ENCODE results near the gene FBXO4.
"Not testable (repeated sequence)": the region's sequence is repeated elsewhere in the genome, so short reads cannot be mapped to it uniquely, and the experiment has no call there.

FBXO4 gene

DNA sequence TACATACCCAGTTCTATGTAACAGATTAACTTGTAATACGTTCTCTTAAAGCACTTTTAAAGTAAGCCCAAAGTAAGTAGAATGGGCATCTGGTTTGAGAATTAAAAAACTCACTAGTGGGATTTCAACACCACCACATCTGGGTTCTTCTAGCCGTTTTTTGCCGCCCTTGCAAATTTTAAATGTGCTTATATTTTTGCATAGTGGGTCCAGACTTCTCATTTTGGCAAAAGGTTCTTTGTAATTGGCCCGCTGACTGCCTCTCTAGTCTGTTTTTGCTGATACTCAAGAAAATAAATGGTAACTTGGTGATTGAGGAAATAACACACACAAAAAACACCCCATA, 582 bp upstream of the FBXO4 start:
- Histone ChIP-seq H3K27me3 (ENCODE audit: insufficient read depth, insufficient read length) (no peaks in the 10 kb centered on the region), H3K36me3 (ENCODE audit: insufficient read depth, insufficient read length, low read length) (peaks cover 6% of the 10 kb centered on the region), H3K4me1 (ENCODE audit: insufficient read depth, insufficient read length) (peaks cover 2% of the 10 kb centered on the region), H3K9ac (ENCODE audit: insufficient read length, low read depth) (peak overlapping the region; percentile 80), H3K9me3 (ENCODE audit: insufficient read depth, low read length) (no peaks in the 10 kb centered on the region), H3K4me3 (ENCODE audit: insufficient read length, low read depth) (peak overlapping the region; percentile 54)
- no peak for TF ChIP-seq ZNF274 (IDR thresholded peaks at IDR 0.05; ENCODE audit: low read depth, low read length)
- TF ChIP-seq YY1 (IDR thresholded peaks at IDR 0.05; ENCODE audit: insufficient read depth, insufficient read length), result no peak
- TF ChIP-seq SUZ12 (IDR thresholded peaks at IDR 0.05; ENCODE audit: extremely low read depth, insufficient read depth, insufficient read length), result no peak
- DNase-seq (ENCODE audit: low read depth, low spot score), result no peak

DNA sequence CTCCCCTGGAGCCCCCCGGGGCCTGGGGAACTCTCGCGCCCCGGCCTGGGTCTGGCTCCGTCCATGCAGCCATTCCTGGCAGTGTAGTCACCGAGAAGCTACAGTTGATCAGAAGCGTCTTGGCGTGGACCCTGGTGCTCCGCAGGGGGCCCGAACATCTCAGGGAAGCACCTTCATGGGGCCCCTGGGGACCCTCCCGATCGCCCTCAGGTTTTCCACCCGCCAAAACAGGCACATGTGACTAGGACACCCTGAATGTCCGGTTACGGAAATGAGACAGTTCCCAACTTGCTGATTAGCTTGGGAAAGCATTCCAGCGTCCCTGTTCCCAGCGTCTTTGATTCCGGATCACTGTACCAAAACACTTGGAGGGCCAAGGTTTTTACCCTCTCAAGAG, 472 bp downstream of the FBXO4 start:
- TF ChIP-seq ZNF274 (IDR thresholded peaks at IDR 0.05; ENCODE audit: low read depth, low read length) (no peak), YY1 (IDR thresholded peaks at IDR 0.05; ENCODE audit: insufficient read depth, insufficient read length) (no peak), SUZ12 (IDR thresholded peaks at IDR 0.05; ENCODE audit: extremely low read depth, insufficient read depth, insufficient read length) (no peak)
- peaks cover under 1% of the 10 kb centered on the region for H3K36me3 ChIP-seq (ENCODE audit: insufficient read depth, insufficient read length, low read length)
- H3K4me1 ChIP-seq (ENCODE audit: insufficient read depth, insufficient read length), result no peaks in the 10 kb centered on the region
- H3K9ac ChIP-seq (ENCODE audit: insufficient read length, low read depth), result peak overlapping the region; percentile 80
- DNase-seq (ENCODE audit: low read depth, low spot score), result no peak
- peak overlapping the region; percentile 54 for H3K4me3 ChIP-seq (ENCODE audit: insufficient read length, low read depth)
- H3K27me3 ChIP-seq (ENCODE audit: insufficient read depth, insufficient read length), result no peaks in the 10 kb centered on the region
- no peaks in the 10 kb centered on the region for H3K9me3 ChIP-seq (ENCODE audit: insufficient read depth, low read length)

DNA sequence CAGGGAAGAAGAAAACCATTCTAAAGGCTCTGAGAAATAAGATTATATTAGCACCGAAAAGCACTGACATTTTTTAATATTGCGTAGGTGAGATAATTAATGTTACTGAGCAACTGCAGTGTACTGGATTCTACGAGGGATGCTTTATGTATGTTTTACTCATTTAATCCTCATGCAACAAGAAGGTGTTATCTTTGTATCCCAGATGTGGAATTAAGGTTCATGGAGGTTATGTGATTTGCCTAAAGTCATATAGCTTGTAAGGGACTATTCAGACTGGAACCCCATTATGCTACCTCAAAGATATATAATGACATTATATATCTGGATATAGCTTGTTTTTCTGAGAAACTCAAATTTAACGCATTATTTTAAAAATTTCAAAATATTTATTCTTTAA, 2.5 kb downstream of the FBXO4 start:
- no peaks in the 10 kb centered on the region for H3K4me1 ChIP-seq (ENCODE audit: insufficient read depth, insufficient read length)
- no peak overlapping the region for H3K9ac ChIP-seq (ENCODE audit: insufficient read length, low read depth)
- H3K4me3 ChIP-seq (ENCODE audit: insufficient read length, low read depth), result no peak overlapping the region
- H3K36me3 ChIP-seq (ENCODE audit: insufficient read depth, insufficient read length, low read length), result no peaks in the 10 kb centered on the region
- H3K9me3 ChIP-seq (ENCODE audit: insufficient read depth, low read length), result no peaks in the 10 kb centered on the region
- no peak for TF ChIP-seq SUZ12 (IDR thresholded peaks at IDR 0.05; ENCODE audit: extremely low read depth, insufficient read depth, insufficient read length)
- TF ChIP-seq YY1 (IDR thresholded peaks at IDR 0.05; ENCODE audit: insufficient read depth, insufficient read length), result no peak
- TF ChIP-seq ZNF274 (IDR thresholded peaks at IDR 0.05; ENCODE audit: low read depth, low read length), result no peak
- DNase-seq (ENCODE audit: low read depth, low spot score), result no peak
- no peaks in the 10 kb centered on the region for H3K27me3 ChIP-seq (ENCODE audit: insufficient read depth, insufficient read length)

DNA sequence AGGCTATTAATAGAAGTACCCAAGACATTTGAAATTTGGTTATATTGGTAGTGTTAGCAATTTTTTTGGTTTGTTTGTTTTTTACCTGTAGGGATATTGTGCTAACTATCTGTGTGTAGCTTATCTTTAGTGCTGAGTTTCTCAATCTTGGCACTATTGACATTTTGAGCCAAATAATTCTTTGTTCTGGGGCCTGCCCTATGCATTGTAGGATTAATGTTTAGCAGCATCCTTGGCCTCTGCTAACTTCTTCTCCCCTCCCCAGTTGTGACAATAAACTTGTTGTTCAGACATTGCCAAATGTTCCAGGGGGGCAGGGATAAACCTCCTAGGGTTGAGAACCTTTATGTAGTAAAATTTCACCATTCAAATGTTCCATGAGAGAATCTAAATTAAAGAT, 4.0 kb downstream of the FBXO4 start:
- Histone ChIP-seq H3K9me3 (ENCODE audit: insufficient read depth, low read length) (no peaks in the 10 kb centered on the region), H3K27me3 (ENCODE audit: insufficient read depth, insufficient read length) (no peaks in the 10 kb centered on the region), H3K4me1 (ENCODE audit: insufficient read depth, insufficient read length) (no peaks in the 10 kb centered on the region), H3K36me3 (ENCODE audit: insufficient read depth, insufficient read length, low read length) (no peaks in the 10 kb centered on the region), H3K4me3 (ENCODE audit: insufficient read length, low read depth) (no peak overlapping the region), H3K9ac (ENCODE audit: insufficient read length, low read depth) (no peak overlapping the region)
- TF ChIP-seq SUZ12 (IDR thresholded peaks at IDR 0.05; ENCODE audit: extremely low read depth, insufficient read depth, insufficient read length), result no peak
- no peak for TF ChIP-seq YY1 (IDR thresholded peaks at IDR 0.05; ENCODE audit: insufficient read depth, insufficient read length)
- TF ChIP-seq ZNF274 (IDR thresholded peaks at IDR 0.05; ENCODE audit: low read depth, low read length), result no peak
- DNase-seq (ENCODE audit: low read depth, low spot score), result no peak

DNA sequence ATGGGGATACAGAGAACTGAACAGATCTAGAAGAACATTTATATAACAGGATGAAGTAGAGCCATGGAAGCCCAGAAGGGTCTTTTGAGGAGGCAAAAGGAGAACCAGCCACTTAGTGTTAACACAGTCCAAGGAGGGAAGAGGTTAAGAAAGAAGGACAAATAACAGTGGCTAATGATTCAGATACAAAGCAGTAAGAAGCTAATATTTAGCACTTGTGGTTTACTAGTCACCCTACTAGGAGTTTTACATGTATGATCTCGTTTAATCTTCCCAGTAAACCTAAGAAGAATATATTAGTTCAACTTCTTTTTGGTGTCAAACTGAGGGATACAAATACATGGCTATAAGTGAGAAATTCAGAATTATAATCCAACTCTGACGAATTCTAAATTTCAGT, 7.7 kb downstream of the FBXO4 start:
- Histone ChIP-seq H3K9me3 (ENCODE audit: insufficient read depth, low read length) (no peaks in the 10 kb centered on the region), H3K36me3 (ENCODE audit: insufficient read depth, insufficient read length, low read length) (no peaks in the 10 kb centered on the region), H3K4me1 (ENCODE audit: insufficient read depth, insufficient read length) (no peaks in the 10 kb centered on the region), H3K27me3 (ENCODE audit: insufficient read depth, insufficient read length) (no peaks in the 10 kb centered on the region), H3K4me3 (ENCODE audit: insufficient read length, low read depth) (no peak overlapping the region), H3K9ac (ENCODE audit: insufficient read length, low read depth) (no peak overlapping the region)
- DNase-seq (ENCODE audit: low read depth, low spot score), result no peak
- TF ChIP-seq ZNF274 (IDR thresholded peaks at IDR 0.05; ENCODE audit: low read depth, low read length) (no peak), YY1 (IDR thresholded peaks at IDR 0.05; ENCODE audit: insufficient read depth, insufficient read length) (no peak), SUZ12 (IDR thresholded peaks at IDR 0.05; ENCODE audit: extremely low read depth, insufficient read depth, insufficient read length) (no peak)

DNA sequence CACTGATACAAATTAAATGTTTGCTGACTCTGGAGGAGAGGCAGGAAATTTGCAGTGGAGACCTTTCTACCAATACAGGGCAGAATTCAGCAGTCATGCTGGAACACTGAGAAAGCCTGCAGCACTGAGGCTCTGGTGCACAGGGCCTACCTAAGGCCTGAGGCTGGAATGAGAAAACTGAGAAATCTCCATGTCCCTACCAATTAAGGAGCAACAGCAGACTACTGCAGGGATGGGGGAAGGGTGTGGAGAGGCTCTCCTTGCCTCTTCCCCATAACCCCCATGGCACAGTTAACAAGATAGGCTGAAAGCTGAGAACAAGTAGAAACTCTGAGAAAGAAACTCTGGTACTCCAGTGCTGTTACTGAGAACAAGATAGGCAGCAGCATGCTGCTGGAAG, 10.5 kb downstream of the FBXO4 start:
- Histone ChIP-seq H3K4me3 (ENCODE audit: insufficient read length, low read depth) (no peak overlapping the region), H3K36me3 (ENCODE audit: insufficient read depth, insufficient read length, low read length) (peaks cover 2% of the 10 kb centered on the region)

DNA sequence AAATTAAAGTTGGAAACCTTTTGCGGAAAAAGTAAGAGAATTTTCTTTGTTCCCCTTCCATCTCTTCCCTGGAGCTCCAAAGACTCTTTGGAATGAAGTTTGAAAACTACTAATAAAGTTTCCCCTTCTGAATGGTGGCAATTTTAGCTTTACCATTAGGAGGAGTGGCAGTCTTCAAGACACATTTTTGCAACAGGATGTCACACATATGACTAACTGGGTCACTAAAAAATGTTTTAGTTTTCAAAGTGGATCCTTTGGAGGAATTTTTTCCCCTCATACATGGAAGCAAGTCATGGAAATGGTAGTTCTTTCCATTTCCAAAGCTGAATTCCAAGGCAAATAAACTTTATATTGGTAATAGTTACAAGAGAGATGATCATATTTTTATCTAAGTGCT, 15.6 kb downstream of the FBXO4 start:
- no peak for DNase-seq (ENCODE audit: low read depth, low spot score)
- H3K27me3 ChIP-seq (ENCODE audit: insufficient read depth, insufficient read length), result no peaks in the 10 kb centered on the region
- TF ChIP-seq ZNF274 (IDR thresholded peaks at IDR 0.05; ENCODE audit: low read depth, low read length), result no peak
- no peak for TF ChIP-seq YY1 (IDR thresholded peaks at IDR 0.05; ENCODE audit: insufficient read depth, insufficient read length)
- TF ChIP-seq SUZ12 (IDR thresholded peaks at IDR 0.05; ENCODE audit: extremely low read depth, insufficient read depth, insufficient read length), result no peak

More for the DNA sequence above, 10.5 kb downstream of the FBXO4 start:
- H3K9me3 ChIP-seq (ENCODE audit: insufficient read depth, low read length), result no peaks in the 10 kb centered on the region
- H3K4me1 ChIP-seq (ENCODE audit: insufficient read depth, insufficient read length), result no peaks in the 10 kb centered on the region
- DNase-seq (ENCODE audit: low read depth, low spot score), result no peak
- TF ChIP-seq SUZ12 (IDR thresholded peaks at IDR 0.05; ENCODE audit: extremely low read depth, insufficient read depth, insufficient read length), result no peak
- TF ChIP-seq YY1 (IDR thresholded peaks at IDR 0.05; ENCODE audit: insufficient read depth, insufficient read length), result no peak
- no peak for TF ChIP-seq ZNF274 (IDR thresholded peaks at IDR 0.05; ENCODE audit: low read depth, low read length)
- no peaks in the 10 kb centered on the region for H3K27me3 ChIP-seq (ENCODE audit: insufficient read depth, insufficient read length)
- H3K9ac ChIP-seq (ENCODE audit: insufficient read length, low read depth), result no peak overlapping the region

DNA sequence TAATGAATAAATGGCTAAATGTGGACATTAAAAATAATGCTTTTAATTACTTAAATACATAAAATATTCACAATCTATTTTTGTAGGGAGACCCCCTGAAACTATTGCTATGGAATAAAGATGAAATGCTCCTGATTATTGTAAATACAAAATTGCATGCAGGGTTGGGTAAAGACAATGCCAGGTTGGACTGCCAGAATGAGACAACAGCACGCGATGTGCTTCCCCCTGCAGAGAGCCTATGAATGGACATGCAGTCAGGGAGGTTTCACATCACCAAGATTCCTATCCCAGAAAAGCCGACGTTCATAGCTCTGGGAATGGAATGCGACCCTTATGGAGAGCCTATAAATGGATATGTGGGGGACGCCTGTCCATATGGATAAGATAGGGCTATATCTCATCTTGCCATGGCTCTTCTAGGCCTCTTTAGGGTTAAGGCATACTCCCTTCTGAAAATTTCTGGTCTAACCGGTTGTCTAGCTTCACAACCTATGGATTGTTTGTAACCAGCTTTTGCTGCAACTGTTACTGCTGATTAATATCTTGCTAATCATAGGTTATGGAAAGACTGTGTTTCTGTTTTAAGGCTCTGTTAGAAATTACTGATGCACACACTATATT, 20.4 kb downstream of the FBXO4 start:
- DNase-seq (ENCODE audit: low read depth, low spot score); H3K4me1 ChIP-seq (ENCODE audit: insufficient read depth, insufficient read length); H3K9ac ChIP-seq (ENCODE audit: insufficient read length, low read depth); H3K4me3 ChIP-seq (ENCODE audit: insufficient read length, low read depth); H3K9me3 ChIP-seq (ENCODE audit: insufficient read depth, low read length); H3K36me3 ChIP-seq (ENCODE audit: insufficient read depth, insufficient read length, low read length); H3K27me3 ChIP-seq (ENCODE audit: insufficient read depth, insufficient read length): not testable (repeated sequence)

More for the DNA sequence above, 15.6 kb downstream of the FBXO4 start:
- Histone ChIP-seq H3K4me1 (ENCODE audit: insufficient read depth, insufficient read length) (no peaks in the 10 kb centered on the region), H3K9me3 (ENCODE audit: insufficient read depth, low read length) (no peaks in the 10 kb centered on the region), H3K9ac (ENCODE audit: insufficient read length, low read depth) (no peak overlapping the region), H3K36me3 (ENCODE audit: insufficient read depth, insufficient read length, low read length) (peaks cover 2% of the 10 kb centered on the region), H3K4me3 (ENCODE audit: insufficient read length, low read depth) (no peak overlapping the region)

Data from NT2/D1 (cell line).